GM23338 (cell line): ENCODE measurements around the gene DNAJC11. TPM values are rescaled to one million over a fixed set of nuclear protein-coding genes. Genes with fewer than 3 reads are reported as not detected.

Experiments used
- ATAC-seq: fragments of 200-7000 bp; cut with Tn5 transposase; 3 replicates; pipeline ENCODE4 v1.9.1; 2020
- DNase-seq: peaks from one replicate; pipeline ENCODE4 v3.0.0-alpha.2; 2015; ENCODE audit warnings: low spot score
- H2AFZ ChIP-seq: fragments of 200-600 bp; sonication (generic); 2 replicates; pipeline ENCODE4 v1.8.0; 2016; ENCODE audit warnings: antibody characterized with exemption, mild to moderate bottlenecking, moderate library complexity
- H3F3A ChIP-seq: fragments of 200-600 bp; sonication (generic); replicated peaks from 2 replicates; pipeline ENCODE4 v1.8.0; 2017; ENCODE audit warnings: antibody characterized with exemption, mixed run types, low read depth
- H3K27ac ChIP-seq: fragments of 200-600 bp; sonication (generic); 2 replicates; pipeline ENCODE4 v1.6.1; 2016; ENCODE audit warnings: low read depth
- H3K27me3 ChIP-seq: fragments of 200-600 bp; sonication (generic); 2 replicates; pipeline ENCODE4 v1.8.0; 2016; ENCODE audit warnings: mild to moderate bottlenecking, mixed run types, moderate library complexity; ENCODE audit not compliant: insufficient read depth
- H3K36me3 ChIP-seq: fragments of 200-600 bp; sonication (generic); 2 replicates; pipeline ENCODE4 v1.8.0; 2016; ENCODE audit warnings: mild to moderate bottlenecking; ENCODE audit not compliant: insufficient read depth
- H3K4me1 ChIP-seq: fragments of 200-600 bp; sonication (generic); 2 replicates; pipeline ENCODE4 v1.8.0; 2016; ENCODE audit warnings: mild to moderate bottlenecking, moderate library complexity; ENCODE audit not compliant: insufficient read depth
- H3K4me2 ChIP-seq: fragments of 200-600 bp; sonication (generic); 2 replicates; pipeline ENCODE4 v1.7.1; 2017; ENCODE audit warnings: mixed run types
- H3K4me3 ChIP-seq: fragments of 200-600 bp; sonication (generic); 2 replicates; pipeline ENCODE4 v1.6.1; 2016; ENCODE audit warnings: mixed run types
- H3K79me2 ChIP-seq: fragments of 200-600 bp; sonication (generic); replicated peaks from 2 replicates; pipeline ENCODE4 v1.8.0; 2017; ENCODE audit warnings: mild to moderate bottlenecking; ENCODE audit not compliant: insufficient read depth
- H3K9me2 ChIP-seq: fragments of 200-600 bp; sonication (generic); 2 replicates; pipeline ENCODE4 v1.8.0; 2017; ENCODE audit not compliant: insufficient read depth
- H4K20me1 ChIP-seq: fragments of 200-600 bp; sonication (generic); replicated peaks from 2 replicates; pipeline ENCODE4 v1.8.0; 2017; ENCODE audit warnings: mild to moderate bottlenecking; ENCODE audit not compliant: insufficient read depth
- H3K27ac Mint-ChIP-seq: 2 replicates; pipeline ENCODE4 v1.8.0; 2020; ENCODE audit warnings: inconsistent platforms, mild to moderate bottlenecking, moderate library complexity, mixed read lengths
- H3K27me3 Mint-ChIP-seq: 3 replicates; pipeline ENCODE4 v1.8.0; 2022; ENCODE audit warnings: low read depth, mild to moderate bottlenecking, moderate library complexity, mixed read lengths, inconsistent platforms; ENCODE audit not compliant: insufficient read depth, poor library complexity
- H3K36me3 Mint-ChIP-seq: 3 replicates; pipeline ENCODE4 v1.8.0; 2021; ENCODE audit warnings: low read depth, mild to moderate bottlenecking, inconsistent platforms, moderate library complexity, mixed read lengths
- H3K4me1 Mint-ChIP-seq: 3 replicates; pipeline ENCODE4 v1.8.0; 2020; ENCODE audit warnings: mild to moderate bottlenecking, inconsistent platforms, mixed read lengths
- H3K4me3 Mint-ChIP-seq: 3 replicates; pipeline ENCODE4 v1.8.0; 2021; ENCODE audit warnings: moderate library complexity, mild to moderate bottlenecking, inconsistent platforms, mixed read lengths
- H3K9me3 Mint-ChIP-seq: 3 replicates; pipeline ENCODE4 v1.8.0; 2020; ENCODE audit warnings: moderate library complexity, mild to moderate bottlenecking, inconsistent platforms, mixed read lengths
- CREB1 ChIP-seq: fragments of 250-450 bp; sonication (Bioruptor Pico); IDR thresholded peaks from 2 replicates; pipeline ENCODE4 v1.5.0; 2020; ENCODE audit warnings: low read depth, mild to moderate bottlenecking, moderate library complexity
- EZH2phosphoT487 ChIP-seq: fragments of 200-600 bp; sonication (generic); IDR thresholded peaks from one replicate; pipeline ENCODE4 v1.8.1; 2018; ENCODE audit warnings: antibody characterized with exemption; ENCODE audit not compliant: unreplicated experiment
- JUNB ChIP-seq: IDR thresholded peaks from one replicate; pipeline ENCODE4 v1.6.1; 2016; ENCODE audit warnings: antibody characterized with exemption; ENCODE audit not compliant: unreplicated experiment
- POLR2AphosphoS5 ChIP-seq: IDR thresholded peaks from 2 replicates; pipeline ENCODE4 v1.6.1; 2016; ENCODE audit warnings: antibody characterized with exemption, low read depth
- REST ChIP-seq: IDR thresholded peaks from one replicate; pipeline ENCODE4 v1.6.1; 2018; ENCODE audit warnings: antibody characterized with exemption; ENCODE audit not compliant: unreplicated experiment
- ZNF114 ChIP-seq: fragments of 250-450 bp; sonication (Bioruptor Pico); IDR thresholded peaks from 2 replicates; pipeline ENCODE4 v1.5.0; 2020; ENCODE audit warnings: mild to moderate bottlenecking, moderate library complexity
- ZNF462 ChIP-seq: fragments of 250-450 bp; sonication (Bioruptor Pico); IDR thresholded peaks from 2 replicates; pipeline ENCODE4 v1.5.0; 2020; ENCODE audit warnings: mild to moderate bottlenecking, moderate library complexity
- polyA plus RNA-seq: library from polyadenylated mRNA; unstranded; fragments of >200 nt; fragmentation: Nextera tagmentation; extraction: Ambion mirVana; gene quantifications from 2 replicates; pipeline ENCODE4 v1.2.1, GENCODE V29; 2016
- total RNA-seq: library from RNA; depleted of rRNA; stranded (reverse); fragments of >200 nt; shearing (Covaris generic); gene quantifications from 2 replicates; pipeline ENCODE4 v1.2.3, GENCODE V29; 2014
- TF ChIP-seq, protein P1 (sequence below), 2 experiments: fragments of 200-600 bp in 1 of 2; sonication (generic) in 1 of 2; conservative IDR thresholded peaks; 2 replicates each; pipeline versions ENCODE4 v1.5.1 to v1.6.1; 2016 to 2017; ENCODE audit warnings: antibody characterized with exemption in 2 of 2, low read depth in 2 of 2, mild to moderate bottlenecking in 2 of 2, moderate library complexity in 1 of 2

The DNAJC11 gene
- total and polyA plus RNA-seq, 2 experiments from 2014 or later, result 48.4 to 67.2 TPM

DNA sequence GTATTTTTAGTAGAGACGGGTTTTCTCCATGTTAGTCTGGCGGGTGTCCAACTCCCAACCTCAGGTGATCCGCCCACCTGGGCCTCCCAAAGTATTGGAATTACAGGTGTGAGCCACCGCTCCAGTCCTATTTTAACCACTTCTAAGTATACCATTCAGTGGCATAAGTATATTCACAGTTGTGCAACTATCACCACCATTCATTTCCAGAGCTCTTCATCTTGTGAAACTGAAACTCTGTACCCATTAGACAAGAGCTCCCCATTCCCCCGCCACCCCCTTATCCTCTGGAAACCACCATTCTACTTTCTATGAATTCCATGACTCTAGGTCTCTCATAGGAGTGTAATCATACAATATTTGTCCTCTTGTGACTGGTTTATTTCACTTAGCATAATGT is 43.5 kb upstream of the DNAJC11 start:
- no peak for TF ChIP-seq POLR2AphosphoS5
- H3K27ac Mint-ChIP-seq, result no peak overlapping the region
- DNase-seq, result no peak

DNA sequence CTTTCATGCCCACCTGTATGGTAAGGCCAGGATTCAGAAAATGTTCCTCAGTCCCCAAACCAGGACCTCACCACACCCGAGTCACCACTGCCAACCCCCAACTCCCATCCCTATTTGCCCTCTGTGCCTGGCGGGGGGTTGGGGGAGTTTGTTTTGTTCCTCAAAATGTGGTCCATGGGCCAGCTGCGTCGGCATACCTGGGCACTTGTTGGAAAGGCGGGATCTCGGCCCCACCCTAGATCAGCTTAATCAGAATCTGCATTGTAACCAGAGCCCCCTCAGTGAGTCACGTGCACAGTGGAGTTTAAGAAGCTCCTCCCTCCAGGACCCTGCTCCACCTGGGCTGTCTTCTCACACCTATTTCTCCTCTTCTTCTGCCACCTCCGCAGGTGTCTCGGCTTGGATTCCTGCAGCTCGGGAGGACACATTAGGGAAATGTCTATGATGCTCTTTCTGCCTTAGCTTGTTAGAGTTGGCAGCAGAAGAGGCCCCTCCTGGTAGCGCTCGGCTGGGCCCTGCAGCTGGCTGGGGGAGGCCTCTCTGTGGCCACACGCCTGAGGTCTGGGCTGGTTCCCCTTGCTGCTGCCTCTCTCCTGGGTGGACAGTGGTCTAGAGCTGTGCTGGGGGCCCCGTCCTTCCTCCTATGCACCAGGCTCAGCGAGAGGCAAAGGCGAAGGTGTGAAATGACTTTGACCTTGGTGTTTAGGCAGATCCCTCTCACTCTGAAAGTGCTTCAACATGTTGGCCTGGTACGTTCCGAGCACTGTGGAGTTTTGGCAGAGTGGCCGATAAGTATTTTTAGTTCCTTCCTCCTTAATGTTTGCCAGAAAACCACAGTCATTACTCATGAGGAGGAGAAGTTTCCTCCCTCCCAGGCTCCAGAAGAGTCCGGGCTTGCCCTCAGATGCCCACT is 41.8 kb upstream of the DNAJC11 start:
- ATAC-seq (peak; percentile 59), DNase-seq (peak; percentile 48)
- H3K27ac ChIP-seq, result no peak overlapping the region
- H3K27me3 ChIP-seq, result no peaks in the 10 kb centered on the region
- peaks cover 8% of the 10 kb centered on the region; the same call in 1 of the 2 replicates for H3F3A ChIP-seq
- no peak overlapping the region for H3K4me2 ChIP-seq
- H3K36me3 ChIP-seq, result no peaks in the 10 kb centered on the region
- no peaks in the 10 kb centered on the region for H4K20me1 ChIP-seq
- Mint-ChIP-seq H3K4me3 (no peak overlapping the region), H3K4me1 (peaks cover 3% of the 10 kb centered on the region; the same call in 1 of the 3 replicates), H3K36me3 (no peaks in the 10 kb centered on the region), H3K27ac (no peak overlapping the region), H3K27me3 (peaks cover 8% of the 10 kb centered on the region), H3K9me3 (peaks cover 5% of the 10 kb centered on the region; the same call in 2 of the 3 replicates)
- no peaks in the 10 kb centered on the region for H3K79me2 ChIP-seq
- H2AFZ ChIP-seq, result peak overlapping the region; percentile 59; the same call in 1 of the 2 replicates
- no peak overlapping the region for H3K4me3 ChIP-seq
- H3K9me2 ChIP-seq, result 0 out of 2 replicates have a peak, but pooled peaks cover 7% of the 10 kb centered on the region
- no peaks in the 10 kb centered on the region for H3K4me1 ChIP-seq
- TF ChIP-seq CREB1 (CRISPR knock-in tag) (no peak), JUNB (no peak), ZNF114 (no peak), ZNF462 (no peak), EZH2phosphoT487 (no peak), REST (no peak)
- TF ChIP-seq, protein P1, sequence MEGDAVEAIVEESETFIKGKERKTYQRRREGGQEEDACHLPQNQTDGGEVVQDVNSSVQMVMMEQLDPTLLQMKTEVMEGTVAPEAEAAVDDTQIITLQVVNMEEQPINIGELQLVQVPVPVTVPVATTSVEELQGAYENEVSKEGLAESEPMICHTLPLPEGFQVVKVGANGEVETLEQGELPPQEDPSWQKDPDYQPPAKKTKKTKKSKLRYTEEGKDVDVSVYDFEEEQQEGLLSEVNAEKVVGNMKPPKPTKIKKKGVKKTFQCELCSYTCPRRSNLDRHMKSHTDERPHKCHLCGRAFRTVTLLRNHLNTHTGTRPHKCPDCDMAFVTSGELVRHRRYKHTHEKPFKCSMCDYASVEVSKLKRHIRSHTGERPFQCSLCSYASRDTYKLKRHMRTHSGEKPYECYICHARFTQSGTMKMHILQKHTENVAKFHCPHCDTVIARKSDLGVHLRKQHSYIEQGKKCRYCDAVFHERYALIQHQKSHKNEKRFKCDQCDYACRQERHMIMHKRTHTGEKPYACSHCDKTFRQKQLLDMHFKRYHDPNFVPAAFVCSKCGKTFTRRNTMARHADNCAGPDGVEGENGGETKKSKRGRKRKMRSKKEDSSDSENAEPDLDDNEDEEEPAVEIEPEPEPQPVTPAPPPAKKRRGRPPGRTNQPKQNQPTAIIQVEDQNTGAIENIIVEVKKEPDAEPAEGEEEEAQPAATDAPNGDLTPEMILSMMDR (conservative IDR thresholded peaks at IDR 0.05; ENCODE audit: low read depth in 2 of 2), result no peak

More for the DNA sequence above, 43.5 kb upstream of the DNAJC11 start:
- H4K20me1 ChIP-seq, result no peaks in the 10 kb centered on the region
- peaks cover 8% of the 10 kb centered on the region; the same call in 1 of the 2 replicates for H3F3A ChIP-seq
- H3K79me2 ChIP-seq, result no peaks in the 10 kb centered on the region
- Mint-ChIP-seq H3K9me3 (peaks cover 5% of the 10 kb centered on the region; the same call in 2 of the 3 replicates), H3K27me3 (peaks cover 8% of the 10 kb centered on the region), H3K36me3 (no peaks in the 10 kb centered on the region), H3K4me3 (no peak overlapping the region), H3K4me1 (peaks cover 3% of the 10 kb centered on the region; the same call in 1 of the 3 replicates)
- no peaks in the 10 kb centered on the region for H3K36me3 ChIP-seq
- no peaks in the 10 kb centered on the region for H3K27me3 ChIP-seq
- H2AFZ ChIP-seq, result no peak overlapping the region
- no peak overlapping the region for H3K27ac ChIP-seq
- ATAC-seq, result no peak
- H3K4me2 ChIP-seq, result no peak overlapping the region
- H3K4me1 ChIP-seq, result no peaks in the 10 kb centered on the region
- H3K9me2 ChIP-seq, result 0 out of 2 replicates have a peak, but pooled peaks cover 7% of the 10 kb centered on the region
- no peak overlapping the region for H3K4me3 ChIP-seq
